IMR-90 (cell line): ENCODE results near the gene U2SURP. TPM values are rescaled to one million over a fixed set of nuclear protein-coding genes. Genes with fewer than 3 reads are reported as not detected.

Experiments
- ATAC-seq: fragments of 200-7000 bp; cut with Tn5 transposase; 2 replicates; pipeline ENCODE4 v1.9.1; 2020; ENCODE audit warnings: low read depth, mild to moderate bottlenecking, moderate library complexity
- BruUV-seq: library from RNA; stranded (reverse); fragments of 400-500 nt; replicated peaks from 2 replicates; lab custom pipeline; 2021; lab: Mats Ljungman, UMichigan
- CTCF ChIA-PET: fragments of 300-600 bp; formaldehyde crosslinking; extraction: SDS; loops from one replicate; lab custom pipeline; 2021; ENCODE audit warnings: antibody characterized with exemption; lab: Yijun Ruan, JAX
- POLR2A ChIA-PET: fragments of 300-600 bp; sonication (Branson Sonifier 250); formaldehyde crosslinking; loops from one replicate; lab custom pipeline; 2022; ENCODE audit warnings: antibody characterized with exemption; ENCODE audit not compliant: unreplicated experiment; lab: Charles Lee
- DNase-seq: peaks from one replicate; pipeline ENCODE4 v3.0.0; 2013
- H2AFZ ChIP-seq: replicated peaks from 2 replicates; pipeline ENCODE3; 2013; ENCODE audit warnings: low read length, mild to moderate bottlenecking; ENCODE audit not compliant: poor library complexity
- H2AK5ac ChIP-seq: 2 replicates; pipeline ENCODE4 v1.6.1; 2013; ENCODE audit warnings: low read depth, low read length, inconsistent platforms
- H2AK9ac ChIP-seq: replicated peaks from 2 replicates; pipeline ENCODE3; 2013; ENCODE audit warnings: mild to moderate bottlenecking, low read depth, low read length, moderate library complexity; ENCODE audit not compliant: poor library complexity
- H2BK120ac ChIP-seq: 2 replicates; pipeline ENCODE4 v1.6.1; 2013; ENCODE audit warnings: low read depth, low read length, inconsistent platforms
- H2BK15ac ChIP-seq: 3 replicates; pipeline ENCODE4 v1.6.1; 2013; ENCODE audit warnings: low read depth, low read length, inconsistent platforms
- H2BK20ac ChIP-seq: 2 replicates; pipeline ENCODE4 v1.6.1; 2013; ENCODE audit warnings: low read depth, mild to moderate bottlenecking, inconsistent platforms, low read length, moderate library complexity
- H2BK5ac ChIP-seq: 2 replicates; pipeline ENCODE4 v1.6.1; 2013; ENCODE audit warnings: mild to moderate bottlenecking, low read depth, low read length, inconsistent platforms; ENCODE audit not compliant: poor library complexity, severe bottlenecking
- H3K14ac ChIP-seq: replicated peaks from 2 replicates; pipeline ENCODE4 v1.6.1; 2013; ENCODE audit warnings: low read depth, low read length, inconsistent platforms
- H3K18ac ChIP-seq: 2 replicates; pipeline ENCODE4 v1.6.1; 2013; ENCODE audit warnings: low read depth, low read length, control low read depth
- H3K23ac ChIP-seq: 2 replicates; pipeline ENCODE4 v1.6.1; 2013; ENCODE audit warnings: low read depth, low read length, inconsistent platforms
- H3K27ac ChIP-seq: 2 replicates; pipeline ENCODE4 v1.5.1; 2013; ENCODE audit warnings: mild to moderate bottlenecking, control low read depth, low read length; ENCODE audit not compliant: insufficient read depth
- H3K27me3 ChIP-seq: 2 replicates; pipeline ENCODE4 v1.6.1; 2013; ENCODE audit warnings: low read length; ENCODE audit not compliant: control insufficient read depth, insufficient read depth
- H3K36me3 ChIP-seq: 2 replicates; pipeline ENCODE4 v1.6.1; 2013; ENCODE audit warnings: low read length, mixed read lengths; ENCODE audit not compliant: control insufficient read depth, insufficient read depth
- H3K4ac ChIP-seq: 2 replicates; pipeline ENCODE4 v1.6.1; 2013; ENCODE audit warnings: low read depth, low read length, inconsistent platforms
- H3K4me1 ChIP-seq: 2 replicates; pipeline ENCODE4 v1.6.1; 2013; ENCODE audit warnings: low read length, mixed read lengths; ENCODE audit not compliant: control insufficient read depth, insufficient read depth
- H3K4me2 ChIP-seq: 2 replicates; pipeline ENCODE4 v1.6.1; 2013; ENCODE audit warnings: low read depth, mild to moderate bottlenecking, control low read depth, low read length, moderate library complexity
- H3K4me3 ChIP-seq: 2 replicates; pipeline ENCODE4 v1.5.1; 2013; ENCODE audit warnings: low read depth, mild to moderate bottlenecking, control low read depth, low read length, moderate library complexity; ENCODE audit not compliant: insufficient read depth
- H3K56ac ChIP-seq: 2 replicates; pipeline ENCODE4 v1.6.1; 2013; ENCODE audit warnings: low read length, inconsistent platforms; ENCODE audit not compliant: insufficient read depth; ENCODE audit errors: extremely low read depth
- H3K79me1 ChIP-seq, 2 experiments: 2 replicates each; pipeline ENCODE4 v1.6.1; 2013; ENCODE audit warnings: low read length in 2 of 2, inconsistent platforms in 1 of 2, low read depth in 1 of 2
- H3K9ac ChIP-seq: 2 replicates; pipeline ENCODE4 v1.6.1; 2013; ENCODE audit warnings: low read depth, low read length, control low read depth
- H3K9me1 ChIP-seq: 2 replicates; pipeline ENCODE4 v1.6.1; 2013; ENCODE audit warnings: low read length, inconsistent platforms; ENCODE audit not compliant: insufficient read depth
- H3K9me3 ChIP-seq: 2 replicates; pipeline ENCODE4 v1.6.1; 2013; ENCODE audit warnings: low read length; ENCODE audit not compliant: control insufficient read depth, insufficient read depth
- H4K20me1 ChIP-seq: 2 replicates; pipeline ENCODE4 v1.6.1; 2013; ENCODE audit warnings: low read length, inconsistent platforms; ENCODE audit not compliant: insufficient read depth
- H4K5ac ChIP-seq: 2 replicates; pipeline ENCODE4 v1.6.1; 2013; ENCODE audit warnings: mild to moderate bottlenecking, low read depth, low read length, control low read depth
- H4K8ac ChIP-seq, 2 experiments: 2 replicates each; pipeline ENCODE4 v1.6.1; 2013; ENCODE audit warnings: low read depth in 2 of 2, low read length in 2 of 2, control low read depth in 1 of 2, inconsistent platforms in 1 of 2
- H4K91ac ChIP-seq: 2 replicates; pipeline ENCODE4 v1.6.1; 2013; ENCODE audit warnings: low read depth, low read length, inconsistent platforms; ENCODE audit not compliant: insufficient read depth
- MXI1 ChIP-seq: IDR thresholded peaks from 2 replicates; pipeline ENCODE4 v1.6.1; 2012; ENCODE audit warnings: low read depth, mild to moderate bottlenecking, low read length, moderate library complexity, borderline replicate concordance
- WGBS, 2 experiments: methylation state at CpG; one replicate each; pipeline versions ENCODE4 v1.1.5 to v1.1.7; 2013; ENCODE audit warnings: missing lambda C conversion rate in 2 of 2; ENCODE audit not compliant: insufficient read length in 1 of 2; ENCODE audit errors: extremely low coverage in 2 of 2; 5-methylcytosine and 5-hydroxymethylcytosine counted together
- dilution Hi-C: fragments of 300-500 bp; cut with HindIII; formaldehyde crosslinking; loops from one replicate; pipeline ENCODE4 v1.14.3; 2018; ENCODE audit warnings: low sequenced_read_pairs; ENCODE audit not compliant: unreplicated experiment
- in situ Hi-C: fragments of 300-500 bp; cut with MboI; formaldehyde crosslinking; loops from 3 replicates; pipeline ENCODE4 v1.14.3; 2019; ENCODE audit warnings: low sequenced_read_pairs, inconsistent platforms, mixed read lengths
- intact Hi-C: fragments of 100-400 bp; cut with micrococcal nuclease; formaldehyde crosslinking; loops from 2 replicates; pipeline ENCODE4 v1.10.0; 2022
- polyA plus RNA-seq, 3 experiments: library from polyadenylated mRNA; depleted of rRNA; stranded (reverse); fragments of >200 nt; gene quantifications; 2 replicates each; pipeline ENCODE4 v1.2.3, GENCODE V29; 2012; ENCODE audit warnings: low replicate concordance in 1 of 3
- total RNA-seq: library from RNA; depleted of rRNA; stranded (reverse); fragments of >200 nt; gene quantifications from 2 replicates; pipeline ENCODE4 v1.2.3, GENCODE V29; 2012

The U2SURP gene
- total and polyA plus RNA-seq, 2 of the 4 experiments (the other 2 are of a cell fraction) = 24.8 to 29.4 TPM

- BruUV-seq = no TSS peak
- intact Hi-C loops = no loop called here
- CTCF ChIA-PET = no interaction called here
Measured at GRCh38 chr3:143036557-143036956, 35.2 kb downstream of the U2SURP start.

More at GRCh38 chr3:143036557-143036956, 35.2 kb downstream of the U2SURP start:
- Histone ChIP-seq H3K4me2 (no peak overlapping the region), H4K91ac (no peak overlapping the region), H2BK15ac (no peak overlapping the region), H2BK20ac (no peak overlapping the region), H2AFZ (no peak overlapping the region), H2BK5ac (no peak overlapping the region), H4K20me1 (no peaks in the 10 kb centered on the region), H3K27ac (no peak overlapping the region), H3K27me3 (no peaks in the 10 kb centered on the region), H3K14ac (no peak overlapping the region), H3K4me3 (no peak overlapping the region), H2AK5ac (no peak overlapping the region), H2AK9ac (no peak overlapping the region), H3K23ac (no peak overlapping the region), H3K9ac (no peak overlapping the region), H3K18ac (no peak overlapping the region), H3K9me3 (no peaks in the 10 kb centered on the region), H3K4me1 (peaks cover under 1% of the 10 kb centered on the region), H4K5ac (no peak overlapping the region), H3K36me3 (peaks cover 10% of the 10 kb centered on the region), H3K56ac (no peak overlapping the region), H2BK120ac (no peak overlapping the region), H4K8ac (no peak overlapping the region), H3K9me1 (no peaks in the 10 kb centered on the region), H3K79me1 (peaks cover 0 to 3% of the 10 kb centered on the region in 2 experiments; a peak in 1 of 4 replicates), H3K4ac (no peak overlapping the region)
- POLR2A ChIA-PET = no interaction called here
- TF ChIP-seq MXI1 = no peak
- dilution Hi-C loops = no loop called here
- in situ Hi-C loops = no loop called here
- no peak for DNase-seq
- WGBS, 2 experiments = no CpG with 5 or more reads among the region's 2 CpGs
- ATAC-seq = no peak
